ENCODE data around the gene HIF1A.
"Not testable (repeated sequence)": the region's sequence is repeated elsewhere in the genome, so short reads cannot be mapped to it uniquely, and the experiment has no call there.

Gene HIF1A

DNA sequence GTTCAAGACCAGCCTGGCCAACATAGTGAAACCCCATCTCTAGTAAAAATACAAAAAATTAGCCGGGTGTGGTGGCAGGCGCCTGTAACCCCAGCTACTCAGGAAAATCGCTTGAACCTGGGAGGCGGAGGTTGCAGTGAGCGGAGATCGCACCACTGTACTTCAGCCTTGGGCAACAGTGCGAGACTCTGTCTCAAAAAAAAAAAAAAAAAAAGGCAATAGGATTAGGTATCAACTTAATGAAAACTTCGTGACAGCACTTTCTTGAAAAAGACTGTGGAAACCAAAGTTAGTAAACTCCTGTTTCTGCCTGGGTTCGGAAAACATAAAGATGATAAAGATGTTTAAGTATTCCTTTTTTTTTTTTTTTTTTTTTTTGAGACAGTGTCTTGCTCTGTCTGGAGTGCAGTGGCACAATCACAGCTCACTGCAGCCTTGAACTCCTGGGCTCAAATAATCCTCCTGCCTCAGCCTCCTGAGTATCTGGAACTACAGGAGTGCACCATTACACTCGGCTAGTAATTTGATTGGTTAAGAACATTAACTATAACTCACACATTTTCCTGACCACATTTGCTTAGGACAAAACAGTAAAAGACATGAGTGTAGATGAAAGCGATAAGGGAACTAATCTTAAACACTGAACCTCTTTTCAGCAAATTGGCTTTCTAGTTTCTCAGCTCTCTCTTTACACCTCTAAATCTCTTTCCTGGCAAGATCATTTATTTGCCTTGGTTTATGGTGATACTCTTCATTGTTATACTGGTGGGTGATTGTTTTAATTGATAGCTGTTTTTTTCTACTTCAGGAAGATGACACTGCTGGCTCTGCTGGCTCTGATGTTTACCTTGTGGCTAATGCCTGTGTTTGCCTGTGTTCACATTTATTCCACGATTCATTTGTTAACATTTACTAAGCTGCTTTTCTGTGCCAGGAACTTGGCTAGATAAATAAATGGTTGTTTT is 15.8 kb downstream of the HIF1A start:
- no peak for DNase-seq

DNA sequence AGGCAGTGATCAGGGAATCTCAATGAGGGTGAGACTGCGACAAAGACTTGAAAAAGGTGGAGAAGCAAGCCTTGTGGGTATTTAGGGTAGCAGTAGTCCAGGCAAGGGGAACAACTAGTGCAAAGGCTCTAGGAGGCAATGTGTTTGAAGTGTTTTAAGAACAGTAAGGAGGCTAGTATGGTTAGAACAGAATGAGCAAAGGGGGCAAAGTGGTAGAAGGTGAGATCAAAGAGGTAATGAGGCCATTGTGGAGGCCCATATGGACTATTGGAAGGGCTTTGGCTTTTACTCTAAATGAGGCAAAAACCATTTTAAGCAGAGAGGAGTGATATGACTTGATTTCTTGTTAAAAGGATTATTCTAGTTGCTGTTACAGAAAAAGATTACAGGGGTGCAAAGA is 16.8 kb downstream of the HIF1A start:
- DNase-seq = no peak

GRCh38 chr14:61713724-61714437 is 18.6 kb downstream of the HIF1A start:
- no peak for DNase-seq

DNA sequence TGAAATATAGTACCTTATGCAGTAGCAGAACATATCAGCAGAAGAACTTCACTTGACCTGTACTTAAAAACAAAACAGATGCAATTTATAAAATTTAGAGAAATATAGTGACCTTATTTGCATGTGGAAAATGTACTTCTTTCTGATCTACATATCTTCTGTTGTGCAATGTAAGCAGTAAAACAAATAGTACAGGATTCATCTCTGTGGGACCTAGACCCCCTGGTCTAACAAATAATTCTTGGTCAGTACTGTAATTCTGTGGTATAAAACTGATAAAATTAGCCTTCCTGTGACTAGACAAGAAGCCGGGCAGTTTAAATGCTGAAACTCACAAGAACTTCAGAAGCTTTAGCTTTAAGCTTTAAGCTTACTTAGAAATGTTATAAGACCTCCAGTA is 21.6 kb downstream of the HIF1A start:
- no peak for DNase-seq

- DNase-seq = no peak
Measured at GRCh38 chr14:61718039-61718438, 22.7 kb downstream of the HIF1A start.

GRCh38 chr14:61719344-61720293 is 24.3 kb downstream of the HIF1A start:
- no peak for DNase-seq

DNA sequence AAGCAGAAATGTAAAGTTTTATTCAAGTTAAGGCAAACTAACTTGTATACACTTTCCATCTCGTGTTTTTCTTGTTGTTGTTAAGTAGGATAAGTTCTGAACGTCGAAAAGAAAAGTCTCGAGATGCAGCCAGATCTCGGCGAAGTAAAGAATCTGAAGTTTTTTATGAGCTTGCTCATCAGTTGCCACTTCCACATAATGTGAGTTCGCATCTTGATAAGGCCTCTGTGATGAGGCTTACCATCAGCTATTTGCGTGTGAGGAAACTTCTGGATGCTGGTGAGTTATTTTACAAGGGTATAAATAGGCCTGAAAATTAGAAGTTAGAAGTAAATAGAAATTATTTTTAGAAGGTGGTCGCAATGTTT is 25.0 kb downstream of the HIF1A start:
- DNase-seq = no peak

DNA sequence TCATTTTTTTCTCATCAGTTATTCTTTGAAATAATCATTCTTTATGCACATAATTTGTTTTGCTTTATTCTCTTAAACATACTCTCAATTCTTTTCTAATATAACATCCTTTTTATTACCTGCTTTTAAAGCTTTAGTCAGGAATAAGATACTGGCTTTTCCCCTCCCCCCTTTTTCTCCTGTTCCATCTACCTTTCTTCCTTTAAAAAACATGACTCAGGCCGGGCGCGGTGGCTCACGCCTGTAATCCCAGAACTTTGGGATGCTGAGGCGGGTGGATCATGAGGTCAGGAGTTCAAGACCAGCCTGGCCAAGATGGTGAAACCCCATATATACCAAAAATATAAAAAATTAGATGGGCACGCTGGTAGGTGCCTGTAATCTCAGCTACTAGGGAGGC is 25.4 kb downstream of the HIF1A start:
- no peak for DNase-seq

DNA sequence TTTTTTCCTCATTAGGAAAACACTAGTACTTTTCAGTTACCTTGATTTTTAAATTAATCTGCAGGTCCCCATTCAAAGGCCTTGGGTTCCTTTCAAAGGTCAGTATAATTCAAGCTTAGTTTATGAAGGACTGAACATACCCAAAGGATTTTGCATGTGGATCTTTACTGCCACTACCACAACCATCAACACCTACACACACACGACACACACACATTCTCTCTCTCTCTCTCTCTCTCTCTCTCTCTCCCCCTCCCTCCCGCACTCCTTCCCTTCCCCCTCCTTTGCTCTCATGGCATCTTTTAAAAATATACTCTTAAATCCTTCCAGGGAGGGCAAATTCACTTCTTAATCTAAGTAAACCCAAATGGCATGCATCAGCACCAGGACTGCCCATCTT is 28.8 kb downstream of the HIF1A start:
- DNase-seq = no peak

GRCh38 chr14:61726778-61727658 is 31.7 kb downstream of the HIF1A start:
- DNase-seq = no peak

GRCh38 chr14:61730756-61731373 is 35.6 kb downstream of the HIF1A start:
- DNase-seq = peak; percentile 17 to 21

DNA sequence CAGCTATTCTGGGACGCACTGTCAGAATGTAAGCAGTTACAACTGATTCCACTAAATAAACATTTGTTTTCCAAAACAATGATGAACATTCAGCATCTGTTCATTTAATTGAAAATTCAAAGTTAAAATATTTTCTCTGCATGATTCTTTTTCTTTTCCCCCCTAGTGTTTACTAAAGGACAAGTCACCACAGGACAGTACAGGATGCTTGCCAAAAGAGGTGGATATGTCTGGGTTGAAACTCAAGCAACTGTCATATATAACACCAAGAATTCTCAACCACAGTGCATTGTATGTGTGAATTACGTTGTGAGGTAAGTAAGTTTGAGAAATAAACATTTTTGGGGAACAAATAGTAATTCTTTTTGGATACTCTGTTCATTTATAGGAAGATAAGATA is 38.7 kb downstream of the HIF1A start:
- DNase-seq = no peak

DNA sequence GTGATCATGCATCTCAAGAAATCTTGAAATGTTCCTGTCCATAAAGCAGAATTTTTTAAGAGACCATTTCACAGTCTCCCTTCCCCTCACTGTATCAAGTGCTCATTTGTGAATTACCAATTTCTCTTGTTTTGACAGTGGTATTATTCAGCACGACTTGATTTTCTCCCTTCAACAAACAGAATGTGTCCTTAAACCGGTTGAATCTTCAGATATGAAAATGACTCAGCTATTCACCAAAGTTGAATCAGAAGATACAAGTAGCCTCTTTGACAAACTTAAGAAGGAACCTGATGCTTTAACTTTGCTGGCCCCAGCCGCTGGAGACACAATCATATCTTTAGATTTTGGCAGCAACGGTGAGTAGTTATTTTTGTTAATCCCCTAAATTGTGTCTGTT is 41.4 kb downstream of the HIF1A start:
- no peak for DNase-seq

- DNase-seq = no peak
Measured at GRCh38 chr14:61737915-61738314, 42.6 kb downstream of the HIF1A start.

GRCh38 chr14:61739133-61739532 is 43.8 kb downstream of the HIF1A start:
- DNase-seq = no peak

- DNase-seq = no peak
Measured at GRCh38 chr14:61742371-61742770, 47.1 kb downstream of the HIF1A start.

- DNase-seq = no peak
Measured at GRCh38 chr14:61744238-61744637, 48.9 kb downstream of the HIF1A start.

- DNase-seq = not testable (repeated sequence)
Measured at GRCh38 chr14:61746346-61746745, 51.0 kb downstream of the HIF1A start.

GRCh38 chr14:61746881-61747280 is 51.6 kb downstream of the HIF1A start:
- DNase-seq = no peak

GRCh38 chr14:61747342-61747741 is 52.0 kb downstream of the HIF1A start:
- no peak for DNase-seq

GRCh38 chr14:61749264-61749663 is 54.0 kb downstream of the HIF1A start:
- peak in 1 of 2 experiments; percentile 6 for DNase-seq

DNA sequence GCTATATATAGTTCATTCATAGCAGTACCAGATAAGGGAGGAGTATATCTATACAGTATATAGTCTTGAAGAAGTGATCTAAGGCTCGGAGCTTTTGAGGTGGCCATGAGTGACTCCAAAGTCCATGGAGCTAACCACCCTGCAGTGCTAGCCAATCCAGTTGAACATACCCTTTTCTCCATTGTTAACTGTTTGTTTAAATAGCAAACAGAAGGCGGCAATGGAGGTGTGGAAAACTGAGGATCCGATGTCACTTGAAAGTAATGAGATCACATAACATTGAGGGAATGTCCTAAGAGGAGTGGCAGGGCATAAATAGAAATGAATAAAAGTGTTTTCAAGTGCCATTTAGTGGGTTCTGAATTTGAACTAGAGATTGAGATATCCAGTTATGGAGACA is 54.6 kb downstream of the HIF1A start:
- DNase-seq = no peak

Data from AML-193 (cell line).